Esophagus squamous epithelium (tissue), 5 donors: Measurements from ENCODE around the gene FZD2. TPM values are rescaled to one million over a fixed set of nuclear protein-coding genes. Genes with fewer than 3 reads are reported as not detected.

Experiments
- DNase-seq: peaks from one replicate; lab custom pipeline; 2025; lab: John Stamatoyannopoulos, UW
- H3K27ac ChIP-seq, 4 donors: fragments of 200-600 bp; sonication (generic); one replicate each; pipeline ENCODE4 v1.5.1; 2016 to 2019; ENCODE audit warnings: mild to moderate bottlenecking in 1 of 4
- H3K27me3 ChIP-seq, 4 donors: fragments of 200-600 bp; sonication (generic); 1 replicate in 3 of 4; 2 replicates in 1 of 4; pipeline versions ENCODE4 v1.5.1 to v1.6.0; 2017 to 2021; ENCODE audit warnings: antibody characterized with exemption in 1 of 4
- H3K36me3 ChIP-seq, 3 donors: fragments of 200-600 bp; sonication (generic); one replicate each; pipeline ENCODE4 v1.5.1; 2016 to 2019
- H3K4me1 ChIP-seq, 3 donors: fragments of 200-600 bp; sonication (generic); one replicate each; pipeline ENCODE4 v1.5.1; 2017 to 2019
- H3K4me3 ChIP-seq, 4 donors: fragments of 200-600 bp; sonication (generic); 1 replicate in 3 of 4; 2 replicates in 1 of 4; pipeline ENCODE4 v1.5.1; 2016 to 2019; ENCODE audit warnings: mild to moderate bottlenecking in 2 of 4, moderate library complexity in 1 of 4
- H3K9me3 ChIP-seq, 3 donors: fragments of 200-600 bp; sonication (generic); one replicate each; pipeline ENCODE4 v1.5.1; 2016 to 2019
- POLR2A ChIP-seq, 4 donors: fragments of 450-650 bp; IDR thresholded peaks; one replicate each; pipeline ENCODE4 v1.6.1; 2017; ENCODE audit warnings: antibody characterized with exemption in 4 of 4, mild to moderate bottlenecking in 4 of 4, moderate library complexity in 3 of 4
- WGBS, 2 donors: methylation state at CpG; one replicate each; pipeline ENCODE4 v1.1.5; 2018; 5-methylcytosine and 5-hydroxymethylcytosine counted together
- intact Hi-C: fragments of 100-400 bp; cut with DNase I; formaldehyde crosslinking; loops from one replicate; pipeline ENCODE4 v1.15.0; 2022
- total RNA-seq, 4 donors: library from RNA; depleted of rRNA; stranded (reverse); fragments of >200 nt; gene quantifications; one replicate each; pipeline ENCODE4 v1.1.0, GENCODE V29; 2016
- TF ChIP-seq, protein P1 (sequence below), 6 experiments: fragments of 450-650 bp in 4 of 6; fragments of 200-600 bp in 2 of 6; sonication (generic) in 2 of 6; IDR thresholded peaks; one replicate each; pipeline ENCODE4 v1.5.1; 2016 to 2019; ENCODE audit warnings: antibody characterized with exemption in 6 of 6, mild to moderate bottlenecking in 4 of 6, moderate library complexity in 4 of 6
- donor health status: DM: yes; HTN: yes; CAD: no.

FZD2 gene
- total RNA-seq, 4 donors from 2014 or later: 0.26 to 1.5 (median 1.3) TPM; not detected in 1

GRCh38 chr17:44556166-44556831 lies 985 bp upstream of the FZD2 start:
- H3K9me3 ChIP-seq: no peaks in the 10 kb centered on the region
- no peaks in the 10 kb centered on the region for H3K36me3 ChIP-seq
- intact Hi-C loops: no loop called here
- 0% methylated on average over 16 to 18 of the region's 28 CpGs for WGBS, 2 donors
- peaks cover 6 to 41% (median 11%) of the 10 kb centered on the region in 3 donors for H3K4me1 ChIP-seq
- peaks cover 0 to 60% (median 0%) of the 10 kb centered on the region in 4 donors for H3K27me3 ChIP-seq
- no peak for TF ChIP-seq POLR2A (IDR thresholded peaks at IDR 0.05)
- TF ChIP-seq, protein P1, sequence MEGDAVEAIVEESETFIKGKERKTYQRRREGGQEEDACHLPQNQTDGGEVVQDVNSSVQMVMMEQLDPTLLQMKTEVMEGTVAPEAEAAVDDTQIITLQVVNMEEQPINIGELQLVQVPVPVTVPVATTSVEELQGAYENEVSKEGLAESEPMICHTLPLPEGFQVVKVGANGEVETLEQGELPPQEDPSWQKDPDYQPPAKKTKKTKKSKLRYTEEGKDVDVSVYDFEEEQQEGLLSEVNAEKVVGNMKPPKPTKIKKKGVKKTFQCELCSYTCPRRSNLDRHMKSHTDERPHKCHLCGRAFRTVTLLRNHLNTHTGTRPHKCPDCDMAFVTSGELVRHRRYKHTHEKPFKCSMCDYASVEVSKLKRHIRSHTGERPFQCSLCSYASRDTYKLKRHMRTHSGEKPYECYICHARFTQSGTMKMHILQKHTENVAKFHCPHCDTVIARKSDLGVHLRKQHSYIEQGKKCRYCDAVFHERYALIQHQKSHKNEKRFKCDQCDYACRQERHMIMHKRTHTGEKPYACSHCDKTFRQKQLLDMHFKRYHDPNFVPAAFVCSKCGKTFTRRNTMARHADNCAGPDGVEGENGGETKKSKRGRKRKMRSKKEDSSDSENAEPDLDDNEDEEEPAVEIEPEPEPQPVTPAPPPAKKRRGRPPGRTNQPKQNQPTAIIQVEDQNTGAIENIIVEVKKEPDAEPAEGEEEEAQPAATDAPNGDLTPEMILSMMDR (IDR thresholded peaks at IDR 0.05): no peak
- DNase-seq: no peak
- peak overlapping the region; percentile 35 to 82 (median 56) for H3K4me3 ChIP-seq
- H3K27ac ChIP-seq: peak overlapping the region; percentile 46 to 85 (median 77)

DNA sequence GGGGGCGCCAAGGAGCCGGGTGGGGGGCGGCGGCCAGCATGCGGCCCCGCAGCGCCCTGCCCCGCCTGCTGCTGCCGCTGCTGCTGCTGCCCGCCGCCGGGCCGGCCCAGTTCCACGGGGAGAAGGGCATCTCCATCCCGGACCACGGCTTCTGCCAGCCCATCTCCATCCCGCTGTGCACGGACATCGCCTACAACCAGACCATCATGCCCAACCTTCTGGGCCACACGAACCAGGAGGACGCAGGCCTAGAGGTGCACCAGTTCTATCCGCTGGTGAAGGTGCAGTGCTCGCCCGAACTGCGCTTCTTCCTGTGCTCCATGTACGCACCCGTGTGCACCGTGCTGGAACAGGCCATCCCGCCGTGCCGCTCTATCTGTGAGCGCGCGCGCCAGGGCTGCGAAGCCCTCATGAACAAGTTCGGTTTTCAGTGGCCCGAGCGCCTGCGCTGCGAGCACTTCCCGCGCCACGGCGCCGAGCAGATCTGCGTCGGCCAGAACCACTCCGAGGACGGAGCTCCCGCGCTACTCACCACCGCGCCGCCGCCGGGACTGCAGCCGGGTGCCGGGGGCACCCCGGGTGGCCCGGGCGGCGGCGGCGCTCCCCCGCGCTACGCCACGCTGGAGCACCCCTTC lies 484 bp downstream of the FZD2 start:
- H3K27me3 ChIP-seq: peaks cover 0 to 74% (median 0%) of the 10 kb centered on the region in 4 donors
- H3K27ac ChIP-seq: peak overlapping the region in 3 of 4 donors; percentile 17 to 85 (median 78)
- DNase-seq: no peak
- H3K36me3 ChIP-seq: no peaks in the 10 kb centered on the region
- peak overlapping the region; percentile 35 to 82 (median 56) for H3K4me3 ChIP-seq
- H3K9me3 ChIP-seq: no peaks in the 10 kb centered on the region
- peaks cover 6 to 41% (median 11%) of the 10 kb centered on the region in 3 donors for H3K4me1 ChIP-seq
- TF ChIP-seq, protein P1 (IDR thresholded peaks at IDR 0.05): no peak
- TF ChIP-seq POLR2A (IDR thresholded peaks at IDR 0.05): no peak
- WGBS, 2 donors: no CpG with 5 or more reads among the region's 69 CpGs
- intact Hi-C loops: no loop called here

DNA sequence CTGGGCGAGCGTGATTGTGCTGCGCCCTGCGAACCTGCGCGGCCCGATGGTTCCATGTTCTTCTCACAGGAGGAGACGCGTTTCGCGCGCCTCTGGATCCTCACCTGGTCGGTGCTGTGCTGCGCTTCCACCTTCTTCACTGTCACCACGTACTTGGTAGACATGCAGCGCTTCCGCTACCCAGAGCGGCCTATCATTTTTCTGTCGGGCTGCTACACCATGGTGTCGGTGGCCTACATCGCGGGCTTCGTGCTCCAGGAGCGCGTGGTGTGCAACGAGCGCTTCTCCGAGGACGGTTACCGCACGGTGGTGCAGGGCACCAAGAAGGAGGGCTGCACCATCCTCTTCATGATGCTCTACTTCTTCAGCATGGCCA lies 1.0 kb downstream of the FZD2 start:
- Histone ChIP-seq H3K27me3 (peaks cover 0 to 75% (median 0%) of the 10 kb centered on the region in 4 donors), H3K4me1 (peaks cover 6 to 41% (median 11%) of the 10 kb centered on the region in 3 donors), H3K36me3 (no peaks in the 10 kb centered on the region), H3K4me3 (peak overlapping the region; percentile 35 to 82 (median 56)), H3K9me3 (no peaks in the 10 kb centered on the region), H3K27ac (peak overlapping the region in 1 of 4 donors; percentile 85)
- whole genome bisulfite sequencing, 2 donors: 60% methylated on average over 20 of the region's 31 CpGs; no CpG with 5 or more reads in 1 of the 2 donors
- intact Hi-C loops: no loop called here
- no peak for TF ChIP-seq POLR2A (IDR thresholded peaks at IDR 0.05)
- TF ChIP-seq, protein P1 (IDR thresholded peaks at IDR 0.05): no peak
- DNase-seq: no peak

DNA sequence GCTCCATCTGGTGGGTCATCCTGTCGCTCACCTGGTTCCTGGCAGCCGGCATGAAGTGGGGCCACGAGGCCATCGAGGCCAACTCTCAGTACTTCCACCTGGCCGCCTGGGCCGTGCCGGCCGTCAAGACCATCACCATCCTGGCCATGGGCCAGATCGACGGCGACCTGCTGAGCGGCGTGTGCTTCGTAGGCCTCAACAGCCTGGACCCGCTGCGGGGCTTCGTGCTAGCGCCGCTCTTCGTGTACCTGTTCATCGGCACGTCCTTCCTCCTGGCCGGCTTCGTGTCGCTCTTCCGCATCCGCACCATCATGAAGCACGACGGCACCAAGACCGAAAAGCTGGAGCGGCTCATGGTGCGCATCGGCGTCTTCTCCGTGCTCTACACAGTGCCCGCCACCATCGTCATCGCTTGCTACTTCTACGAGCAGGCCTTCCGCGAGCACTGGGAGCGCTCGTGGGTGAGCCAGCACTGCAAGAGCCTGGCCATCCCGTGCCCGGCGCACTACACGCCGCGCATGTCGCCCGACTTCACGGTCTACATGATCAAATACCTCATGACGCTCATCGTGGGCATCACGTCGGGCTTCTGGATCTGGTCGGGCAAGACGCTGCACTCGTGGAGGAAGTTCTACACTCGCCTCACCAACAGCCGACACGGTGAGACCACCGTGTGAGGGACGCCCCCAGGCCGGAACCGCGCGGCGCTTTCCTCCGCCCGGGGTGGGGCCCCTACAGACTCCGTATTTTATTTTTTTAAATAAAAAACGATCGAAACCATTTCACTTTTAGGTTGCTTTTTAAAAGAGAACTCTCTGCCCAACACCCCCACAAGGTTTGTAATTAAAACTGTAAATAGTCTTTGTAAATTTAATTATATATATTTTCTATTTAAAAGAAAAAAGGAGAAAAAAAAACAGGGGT lies 1.7 kb downstream of the FZD2 start:
- no peak overlapping the region for H3K27ac ChIP-seq
- H3K4me3 ChIP-seq: peak overlapping the region in 1 of 4 donors; percentile 82
- 51 to 71% methylated on average over 39 to 47 of the region's 74 CpGs for WGBS, 2 donors
- no peak for TF ChIP-seq POLR2A (IDR thresholded peaks at IDR 0.05)
- TF ChIP-seq, protein P1 (IDR thresholded peaks at IDR 0.05): no peak
- no peak for DNase-seq
- intact Hi-C loops: no loop called here
- H3K27me3 ChIP-seq: peaks cover 0 to 75% (median 0%) of the 10 kb centered on the region in 4 donors
- H3K9me3 ChIP-seq: no peaks in the 10 kb centered on the region
- no peaks in the 10 kb centered on the region for H3K36me3 ChIP-seq
- H3K4me1 ChIP-seq: peaks cover 6 to 41% (median 11%) of the 10 kb centered on the region in 3 donors
